HepG2 (cell line): ENCODE data around the gene TBC1D14. TPM values are rescaled to one million over a fixed set of nuclear protein-coding genes. Genes with fewer than 3 reads are reported as not detected.

Source experiments
- GATAD1 ChIP-seq: IDR thresholded peaks from 2 replicates; pipeline ENCODE4 v1.6.1; 2016; ENCODE audit warnings: missing genetic modification reagents, missing compliant biosample characterization
- MBD4 ChIP-seq: IDR thresholded peaks from 2 replicates; pipeline ENCODE4 v1.6.1; 2012; ENCODE audit warnings: low read length, inconsistent platforms, borderline replicate concordance
- NRL ChIP-seq: sonication (generic); formaldehyde crosslinking; IDR thresholded peaks from 2 replicates; pipeline ENCODE4 v1.5.0; 2020; ENCODE audit warnings: missing genetic modification reagents, mild to moderate bottlenecking, moderate library complexity, borderline replicate concordance
- RXRA ChIP-seq: sonication (generic); formaldehyde crosslinking; IDR thresholded peaks from 2 replicates; pipeline ENCODE4 v1.5.1; 2020; ENCODE audit warnings: missing genetic modification reagents
- SAFB2 ChIP-seq: sonication (generic); formaldehyde crosslinking; IDR thresholded peaks from 2 replicates; pipeline ENCODE4 v1.5.1; 2020; ENCODE audit warnings: missing genetic modification reagents, low read depth, mild to moderate bottlenecking, borderline replicate concordance
- SOX13 ChIP-seq, 3 experiments: fragments of 450-650 bp in 1 of 3; sonication (generic) in 1 of 3; formaldehyde crosslinking in 1 of 3; IDR thresholded peaks in 2 of 3; conservative IDR thresholded peaks in 1 of 3; 2 replicates each; pipeline versions ENCODE4 v1.5.0 to v1.6.1; 2016 to 2020; ENCODE audit warnings: antibody characterized with exemption in 1 of 3, mild to moderate bottlenecking in 1 of 3, missing compliant biosample characterization in 1 of 3, missing genetic modification reagents in 1 of 3, moderate library complexity in 1 of 3
- ZNF12 ChIP-seq: sonication (generic); formaldehyde crosslinking; IDR thresholded peaks from 2 replicates; pipeline ENCODE4 v1.5.0; 2020; ENCODE audit warnings: missing genetic modification reagents
- ZNF331 ChIP-seq: sonication (generic); formaldehyde crosslinking; IDR thresholded peaks from 2 replicates; pipeline ENCODE4 v1.4.0; 2020; ENCODE audit warnings: missing genetic modification reagents
- polyA plus RNA-seq, 8 experiments: library from polyadenylated mRNA; depleted of rRNA in 3 of 8; stranded (reverse) in 7 of 8; unstranded in 1 of 8; fragments of >200 nt; fragmentation: Illumina TruSeq in 4 of 8; extraction: Trizol in 4 of 8; gene quantifications; 2 replicates each; pipeline versions ENCODE4 v1.2.1 to v1.2.3, GENCODE V29; 2011 to 2016; ENCODE audit warnings: low read depth in 4 of 8, missing spikeins in 1 of 8, mixed read lengths in 1 of 8; ENCODE audit not compliant: insufficient read depth in 1 of 8
- total RNA-seq, 5 experiments: library from RNA; depleted of rRNA; stranded (reverse); fragments of >200 nt; fragmentation: Illumina TruSeq; extraction: Trizol; gene quantifications; 2 replicates each; pipeline ENCODE4 v1.2.3, GENCODE V29; 2016; ENCODE audit warnings: low read depth in 1 of 5
- TF ChIP-seq, protein P1 (sequence below): IDR thresholded peaks from 2 replicates; pipeline ENCODE4 v1.4.0; 2020; ENCODE audit warnings: mild to moderate bottlenecking, missing genetic modification reagents
- TF ChIP-seq, protein P2 (sequence below): sonication (generic); formaldehyde crosslinking; IDR thresholded peaks from 2 replicates; pipeline ENCODE4 v1.9.0; 2021; ENCODE audit warnings: mild to moderate bottlenecking, missing genetic modification reagents
- TF ChIP-seq, protein P3 (sequence below): sonication (generic); formaldehyde crosslinking; IDR thresholded peaks from 2 replicates; pipeline ENCODE4 v1.4.0; 2020; ENCODE audit warnings: low read depth, mild to moderate bottlenecking, missing genetic modification reagents
- TF ChIP-seq, protein P4 (sequence below): sonication (generic); formaldehyde crosslinking; IDR thresholded peaks from 2 replicates; pipeline ENCODE4 v1.4.0; 2020; ENCODE audit warnings: missing genetic modification reagents, mild to moderate bottlenecking, borderline replicate concordance

TBC1D14 gene
- total and polyA plus RNA-seq, 2 of the 13 experiments (the other 11 are each of a cell fraction or from before 2014, with no cell fraction given): 29.5 to 46.5 TPM

DNA sequence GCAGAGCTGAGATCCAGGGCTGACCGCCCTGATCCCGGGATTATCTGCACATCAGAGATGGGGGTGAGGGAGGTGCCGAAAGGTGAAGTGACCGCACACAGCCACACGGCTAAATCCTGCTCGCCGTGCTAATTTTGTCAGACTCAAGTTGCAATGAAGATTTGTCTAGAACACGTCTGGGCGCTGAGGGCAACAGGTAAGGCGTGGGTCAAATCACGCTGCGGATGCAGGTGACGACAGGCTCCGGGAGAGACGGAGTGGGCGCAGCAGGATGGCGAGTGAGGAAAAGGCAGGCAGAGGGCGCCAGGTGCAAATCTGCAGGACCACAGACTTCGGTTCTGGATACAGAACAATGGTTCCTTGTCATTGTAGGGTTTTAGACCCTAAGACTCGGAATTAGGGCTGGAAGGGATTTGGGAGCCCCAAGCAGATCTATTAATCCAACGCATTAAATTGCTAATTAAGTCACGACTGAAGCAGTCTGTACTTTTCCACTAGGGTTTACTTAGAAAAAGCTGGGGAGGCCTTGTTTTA, 1.9 kb upstream of the TBC1D14 start (continued):
- TF ChIP-seq, protein P1, sequence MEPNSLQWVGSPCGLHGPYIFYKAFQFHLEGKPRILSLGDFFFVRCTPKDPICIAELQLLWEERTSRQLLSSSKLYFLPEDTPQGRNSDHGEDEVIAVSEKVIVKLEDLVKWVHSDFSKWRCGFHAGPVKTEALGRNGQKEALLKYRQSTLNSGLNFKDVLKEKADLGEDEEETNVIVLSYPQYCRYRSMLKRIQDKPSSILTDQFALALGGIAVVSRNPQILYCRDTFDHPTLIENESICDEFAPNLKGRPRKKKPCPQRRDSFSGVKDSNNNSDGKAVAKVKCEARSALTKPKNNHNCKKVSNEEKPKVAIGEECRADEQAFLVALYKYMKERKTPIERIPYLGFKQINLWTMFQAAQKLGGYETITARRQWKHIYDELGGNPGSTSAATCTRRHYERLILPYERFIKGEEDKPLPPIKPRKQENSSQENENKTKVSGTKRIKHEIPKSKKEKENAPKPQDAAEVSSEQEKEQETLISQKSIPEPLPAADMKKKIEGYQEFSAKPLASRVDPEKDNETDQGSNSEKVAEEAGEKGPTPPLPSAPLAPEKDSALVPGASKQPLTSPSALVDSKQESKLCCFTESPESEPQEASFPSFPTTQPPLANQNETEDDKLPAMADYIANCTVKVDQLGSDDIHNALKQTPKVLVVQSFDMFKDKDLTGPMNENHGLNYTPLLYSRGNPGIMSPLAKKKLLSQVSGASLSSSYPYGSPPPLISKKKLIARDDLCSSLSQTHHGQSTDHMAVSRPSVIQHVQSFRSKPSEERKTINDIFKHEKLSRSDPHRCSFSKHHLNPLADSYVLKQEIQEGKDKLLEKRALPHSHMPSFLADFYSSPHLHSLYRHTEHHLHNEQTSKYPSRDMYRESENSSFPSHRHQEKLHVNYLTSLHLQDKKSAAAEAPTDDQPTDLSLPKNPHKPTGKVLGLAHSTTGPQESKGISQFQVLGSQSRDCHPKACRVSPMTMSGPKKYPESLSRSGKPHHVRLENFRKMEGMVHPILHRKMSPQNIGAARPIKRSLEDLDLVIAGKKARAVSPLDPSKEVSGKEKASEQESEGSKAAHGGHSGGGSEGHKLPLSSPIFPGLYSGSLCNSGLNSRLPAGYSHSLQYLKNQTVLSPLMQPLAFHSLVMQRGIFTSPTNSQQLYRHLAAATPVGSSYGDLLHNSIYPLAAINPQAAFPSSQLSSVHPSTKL: 0 out of 2 replicates have a peak, but pooled peaks have one; percentile 7
- peak; percentile 40; the same call in 1 of the 2 replicates for TF ChIP-seq ZNF12
- no peak for TF ChIP-seq SOX13 (IDR thresholded peaks at IDR 0.05)
- peak in 1 of 2 experiments; percentile 53; a peak in 2 of 4 replicates for TF ChIP-seq SOX13 (CRISPR knock-in tag; conservative IDR thresholded peaks at IDR 0.05 in 1 of 2, IDR thresholded peaks at IDR 0.05 in 1 of 2)
- TF ChIP-seq SAFB2: peak; percentile 50; the same call in 1 of the 2 replicates
- TF ChIP-seq, protein P2, sequence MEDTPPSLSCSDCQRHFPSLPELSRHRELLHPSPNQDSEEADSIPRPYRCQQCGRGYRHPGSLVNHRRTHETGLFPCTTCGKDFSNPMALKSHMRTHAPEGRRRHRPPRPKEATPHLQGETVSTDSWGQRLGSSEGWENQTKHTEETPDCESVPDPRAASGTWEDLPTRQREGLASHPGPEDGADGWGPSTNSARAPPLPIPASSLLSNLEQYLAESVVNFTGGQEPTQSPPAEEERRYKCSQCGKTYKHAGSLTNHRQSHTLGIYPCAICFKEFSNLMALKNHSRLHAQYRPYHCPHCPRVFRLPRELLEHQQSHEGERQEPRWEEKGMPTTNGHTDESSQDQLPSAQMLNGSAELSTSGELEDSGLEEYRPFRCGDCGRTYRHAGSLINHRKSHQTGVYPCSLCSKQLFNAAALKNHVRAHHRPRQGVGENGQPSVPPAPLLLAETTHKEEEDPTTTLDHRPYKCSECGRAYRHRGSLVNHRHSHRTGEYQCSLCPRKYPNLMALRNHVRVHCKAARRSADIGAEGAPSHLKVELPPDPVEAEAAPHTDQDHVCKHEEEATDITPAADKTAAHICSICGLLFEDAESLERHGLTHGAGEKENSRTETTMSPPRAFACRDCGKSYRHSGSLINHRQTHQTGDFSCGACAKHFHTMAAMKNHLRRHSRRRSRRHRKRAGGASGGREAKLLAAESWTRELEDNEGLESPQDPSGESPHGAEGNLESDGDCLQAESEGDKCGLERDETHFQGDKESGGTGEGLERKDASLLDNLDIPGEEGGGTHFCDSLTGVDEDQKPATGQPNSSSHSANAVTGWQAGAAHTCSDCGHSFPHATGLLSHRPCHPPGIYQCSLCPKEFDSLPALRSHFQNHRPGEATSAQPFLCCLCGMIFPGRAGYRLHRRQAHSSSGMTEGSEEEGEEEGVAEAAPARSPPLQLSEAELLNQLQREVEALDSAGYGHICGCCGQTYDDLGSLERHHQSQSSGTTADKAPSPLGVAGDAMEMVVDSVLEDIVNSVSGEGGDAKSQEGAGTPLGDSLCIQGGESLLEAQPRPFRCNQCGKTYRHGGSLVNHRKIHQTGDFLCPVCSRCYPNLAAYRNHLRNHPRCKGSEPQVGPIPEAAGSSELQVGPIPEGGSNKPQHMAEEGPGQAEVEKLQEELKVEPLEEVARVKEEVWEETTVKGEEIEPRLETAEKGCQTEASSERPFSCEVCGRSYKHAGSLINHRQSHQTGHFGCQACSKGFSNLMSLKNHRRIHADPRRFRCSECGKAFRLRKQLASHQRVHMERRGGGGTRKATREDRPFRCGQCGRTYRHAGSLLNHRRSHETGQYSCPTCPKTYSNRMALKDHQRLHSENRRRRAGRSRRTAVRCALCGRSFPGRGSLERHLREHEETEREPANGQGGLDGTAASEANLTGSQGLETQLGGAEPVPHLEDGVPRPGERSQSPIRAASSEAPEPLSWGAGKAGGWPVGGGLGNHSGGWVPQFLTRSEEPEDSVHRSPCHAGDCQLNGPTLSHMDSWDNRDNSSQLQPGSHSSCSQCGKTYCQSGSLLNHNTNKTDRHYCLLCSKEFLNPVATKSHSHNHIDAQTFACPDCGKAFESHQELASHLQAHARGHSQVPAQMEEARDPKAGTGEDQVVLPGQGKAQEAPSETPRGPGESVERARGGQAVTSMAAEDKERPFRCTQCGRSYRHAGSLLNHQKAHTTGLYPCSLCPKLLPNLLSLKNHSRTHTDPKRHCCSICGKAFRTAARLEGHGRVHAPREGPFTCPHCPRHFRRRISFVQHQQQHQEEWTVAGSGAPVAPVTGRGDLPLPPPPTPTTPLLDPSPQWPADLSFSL (CRISPR knock-in tag): no peak
- TF ChIP-seq ZNF331 (CRISPR knock-in tag): 0 out of 2 replicates have a peak, but pooled peaks have one; percentile 30
- TF ChIP-seq, protein P3, sequence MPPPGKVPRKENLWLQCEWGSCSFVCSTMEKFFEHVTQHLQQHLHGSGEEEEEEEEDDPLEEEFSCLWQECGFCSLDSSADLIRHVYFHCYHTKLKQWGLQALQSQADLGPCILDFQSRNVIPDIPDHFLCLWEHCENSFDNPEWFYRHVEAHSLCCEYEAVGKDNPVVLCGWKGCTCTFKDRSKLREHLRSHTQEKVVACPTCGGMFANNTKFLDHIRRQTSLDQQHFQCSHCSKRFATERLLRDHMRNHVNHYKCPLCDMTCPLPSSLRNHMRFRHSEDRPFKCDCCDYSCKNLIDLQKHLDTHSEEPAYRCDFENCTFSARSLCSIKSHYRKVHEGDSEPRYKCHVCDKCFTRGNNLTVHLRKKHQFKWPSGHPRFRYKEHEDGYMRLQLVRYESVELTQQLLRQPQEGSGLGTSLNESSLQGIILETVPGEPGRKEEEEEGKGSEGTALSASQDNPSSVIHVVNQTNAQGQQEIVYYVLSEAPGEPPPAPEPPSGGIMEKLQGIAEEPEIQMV (CRISPR knock-in tag): no peak
- TF ChIP-seq NRL (CRISPR knock-in tag): peak; percentile 57; the same call in 1 of the 2 replicates
- no peak for TF ChIP-seq MBD4
- TF ChIP-seq GATAD1 (CRISPR knock-in tag): 0 out of 2 replicates have a peak, but pooled peaks have one; percentile 39
- no peak for TF ChIP-seq RXRA
- TF ChIP-seq, protein P4, sequence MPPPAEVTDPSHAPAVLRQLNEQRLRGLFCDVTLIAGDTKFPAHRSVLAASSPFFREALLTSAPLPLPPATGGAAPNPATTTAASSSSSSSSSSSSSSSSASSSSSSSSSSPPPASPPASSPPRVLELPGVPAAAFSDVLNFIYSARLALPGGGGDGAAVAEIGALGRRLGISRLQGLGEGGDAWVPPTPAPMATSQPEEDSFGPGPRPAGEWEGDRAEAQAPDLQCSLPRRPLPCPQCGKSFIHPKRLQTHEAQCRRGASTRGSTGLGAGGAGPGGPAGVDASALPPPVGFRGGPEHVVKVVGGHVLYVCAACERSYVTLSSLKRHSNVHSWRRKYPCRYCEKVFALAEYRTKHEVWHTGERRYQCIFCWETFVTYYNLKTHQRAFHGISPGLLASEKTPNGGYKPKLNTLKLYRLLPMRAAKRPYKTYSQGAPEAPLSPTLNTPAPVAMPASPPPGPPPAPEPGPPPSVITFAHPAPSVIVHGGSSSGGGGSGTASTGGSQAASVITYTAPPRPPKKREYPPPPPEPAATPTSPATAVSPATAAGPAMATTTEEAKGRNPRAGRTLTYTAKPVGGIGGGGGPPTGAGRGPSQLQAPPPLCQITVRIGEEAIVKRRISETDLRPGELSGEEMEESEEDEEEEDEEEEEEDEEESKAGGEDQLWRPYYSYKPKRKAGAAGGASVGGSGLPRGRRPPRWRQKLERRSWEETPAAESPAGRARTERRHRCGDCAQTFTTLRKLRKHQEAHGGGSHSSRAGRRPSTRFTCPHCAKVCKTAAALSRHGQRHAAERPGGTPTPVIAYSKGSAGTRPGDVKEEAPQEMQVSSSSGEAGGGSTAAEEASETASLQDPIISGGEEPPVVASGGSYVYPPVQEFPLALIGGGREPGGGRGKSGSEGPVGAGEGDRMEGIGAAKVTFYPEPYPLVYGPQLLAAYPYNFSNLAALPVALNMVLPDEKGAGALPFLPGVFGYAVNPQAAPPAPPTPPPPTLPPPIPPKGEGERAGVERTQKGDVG (CRISPR knock-in tag): peak; percentile 75; the same call in 1 of the 2 replicates
